Neuron (in vitro differentiated cells): ENCODE measurements around the gene OR1N1.

Experiments used
- H2AFZ ChIP-seq: one replicate; pipeline ENCODE4 v1.6.1; 2013; ENCODE audit warnings: low read depth, mild to moderate bottlenecking, inconsistent platforms, low read length, moderate library complexity
- H3K27me3 ChIP-seq: one replicate; pipeline ENCODE4 v1.6.1; 2013; ENCODE audit warnings: low read length; ENCODE audit not compliant: insufficient read depth
- H3K36me3 ChIP-seq: one replicate; pipeline ENCODE4 v1.6.1; 2013; ENCODE audit warnings: low read length; ENCODE audit not compliant: insufficient read depth
- H3K4me1 ChIP-seq: one replicate; pipeline ENCODE4 v1.6.1; 2013; ENCODE audit warnings: low read length; ENCODE audit not compliant: insufficient read depth
- H3K4me3 ChIP-seq: 2 replicates; pipeline ENCODE4 v1.5.1; 2013; ENCODE audit warnings: mild to moderate bottlenecking, low read length, moderate library complexity
- H3K9me3 ChIP-seq: one replicate; pipeline ENCODE4 v1.6.1; 2013; ENCODE audit warnings: low read length

The OR1N1 gene

DNA sequence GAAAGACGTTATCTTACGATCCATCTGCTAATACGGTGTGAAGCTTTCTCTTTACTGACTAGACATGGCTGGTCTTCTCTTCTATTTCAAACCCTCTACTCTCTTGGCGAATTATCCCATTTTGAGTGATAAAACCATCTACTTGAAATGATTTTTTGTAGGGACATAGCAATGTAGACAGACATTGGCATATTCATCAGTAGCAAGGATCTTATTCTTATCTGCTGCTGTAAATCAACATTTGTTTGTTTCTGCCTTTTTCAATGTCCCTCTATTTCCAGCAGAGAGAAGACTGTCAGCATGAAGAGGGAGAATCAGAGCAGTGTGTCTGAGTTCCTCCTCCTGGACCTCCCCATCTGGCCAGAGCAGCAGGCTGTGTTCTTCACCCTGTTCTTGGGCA, 8.3 kb downstream of the OR1N1 start, which contains the start of gene OR1J4:
Gene OR1J4 (plus strand): TSS at position 301 of the 400 bp plus-strand sequence. CDS start 0 bp downstream, at position 301.
- Histone ChIP-seq H3K9me3 (no peaks in the 10 kb centered on the region), H3K4me3 (no peak within 1 kb of the TSS), H3K27me3 (peaks cover 2% of the 10 kb centered on the region), H3K4me1 (no peaks in the 10 kb centered on the region), H2AFZ (no peak within 1 kb of the TSS), H3K36me3 (no peaks in the 10 kb centered on the region)

DNA sequence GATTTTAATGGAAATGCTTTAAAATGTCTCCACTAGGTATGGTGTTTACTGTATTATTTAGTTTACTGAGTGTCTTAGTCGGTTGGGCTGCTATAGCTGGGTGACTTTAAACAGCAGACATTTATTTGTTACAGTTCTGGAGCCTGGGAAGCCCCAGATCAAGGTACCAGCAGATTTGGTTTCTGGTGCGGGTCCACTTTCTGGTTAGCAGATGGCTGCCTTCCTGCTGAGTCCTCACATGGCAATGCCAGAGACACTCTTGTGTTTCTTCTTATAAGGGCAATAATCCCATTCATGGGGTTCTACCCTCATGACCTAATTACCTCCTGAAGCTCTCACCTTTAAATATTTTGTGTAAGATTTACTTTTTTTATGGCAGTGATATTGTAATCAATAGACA, 8.9 kb downstream of the OR1N1 start:
- peaks cover 2% of the 10 kb centered on the region for H3K27me3 ChIP-seq
- H3K36me3 ChIP-seq: no peaks in the 10 kb centered on the region
- H3K4me3 ChIP-seq: no peak overlapping the region
- no peaks in the 10 kb centered on the region for H3K4me1 ChIP-seq
- no peaks in the 10 kb centered on the region for H3K9me3 ChIP-seq
- H2AFZ ChIP-seq: no peak overlapping the region

DNA sequence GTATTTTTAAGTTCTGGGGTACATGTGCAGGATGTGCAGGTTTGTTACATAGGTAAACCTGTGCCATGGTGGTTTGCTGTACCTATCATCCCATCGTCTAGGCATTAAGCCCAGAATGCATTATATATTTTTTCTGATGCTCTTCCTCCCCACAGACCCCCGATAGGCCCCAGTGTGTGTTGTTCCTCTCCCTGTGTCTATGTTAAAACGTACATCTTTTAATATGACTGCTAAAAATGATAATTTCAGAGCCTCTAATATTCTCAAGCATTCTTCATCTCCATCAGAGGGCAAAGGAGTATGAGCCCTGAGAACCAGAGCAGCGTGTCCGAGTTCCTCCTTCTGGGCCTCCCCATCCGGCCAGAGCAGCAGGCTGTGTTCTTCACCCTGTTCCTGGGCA, 16.6 kb downstream of the OR1N1 start, which contains the start of gene OR1J2:
Gene OR1J2 (plus strand): TSS at position 301 of the 400 bp plus-strand sequence. CDS start 0 bp downstream, at position 301.
- Histone ChIP-seq H3K36me3 (no peaks in the 10 kb centered on the region), H3K4me3 (no peak within 1 kb of the TSS), H3K4me1 (no peaks in the 10 kb centered on the region), H2AFZ (no peak within 1 kb of the TSS), H3K9me3 (no peaks in the 10 kb centered on the region), H3K27me3 (peaks cover 8% of the 10 kb centered on the region)

DNA sequence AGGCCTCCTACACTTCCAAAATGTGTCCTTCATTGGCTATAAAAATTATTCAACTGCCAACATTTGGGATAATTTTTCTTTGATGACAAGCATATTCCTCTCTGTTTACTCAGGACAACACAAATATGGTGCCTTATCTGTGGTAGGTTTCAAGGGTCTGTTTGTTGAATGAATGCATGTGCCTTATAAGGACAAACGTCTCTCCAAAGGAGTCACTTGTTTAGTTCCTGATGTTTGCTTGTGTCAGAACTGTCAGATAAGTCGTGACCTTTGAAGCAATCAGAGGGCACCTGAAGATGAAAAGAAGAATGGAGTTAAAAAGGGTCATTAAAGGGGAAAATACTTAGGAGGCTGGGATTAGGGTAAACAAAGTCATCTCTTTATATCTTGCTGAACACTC, 20.1 kb downstream of the OR1N1 start:
- no peaks in the 10 kb centered on the region for H3K36me3 ChIP-seq
- H3K9me3 ChIP-seq: no peaks in the 10 kb centered on the region
- H3K27me3 ChIP-seq: peaks cover 11% of the 10 kb centered on the region
- H3K4me3 ChIP-seq: no peak overlapping the region
- H2AFZ ChIP-seq: no peak overlapping the region
- H3K4me1 ChIP-seq: no peaks in the 10 kb centered on the region

DNA sequence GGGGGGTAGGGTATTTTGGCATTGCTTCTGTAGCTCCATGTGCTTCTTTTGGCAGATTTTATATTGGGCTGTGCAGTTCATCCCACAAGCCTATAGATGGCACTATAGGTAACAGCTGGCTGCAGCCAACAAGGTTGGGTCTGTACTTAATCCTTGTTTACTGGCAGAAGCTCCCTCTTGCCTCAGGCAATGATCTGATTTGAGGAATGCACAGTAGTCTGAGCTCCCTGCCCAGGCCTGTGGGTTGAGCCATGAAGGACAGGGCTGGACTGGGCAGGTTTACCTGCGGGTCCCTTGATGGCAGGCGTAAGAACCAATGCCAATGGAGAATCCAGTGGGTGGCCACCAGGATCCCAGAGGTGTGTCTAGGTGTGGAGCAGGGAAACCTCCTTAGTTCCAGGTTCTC, 28.2 kb downstream of the OR1N1 start:
- no peaks in the 10 kb centered on the region for H3K9me3 ChIP-seq
- H2AFZ ChIP-seq: no peak overlapping the region
- H3K36me3 ChIP-seq: no peaks in the 10 kb centered on the region
- H3K4me1 ChIP-seq: no peaks in the 10 kb centered on the region
- H3K27me3 ChIP-seq: peaks cover 6% of the 10 kb centered on the region
- H3K4me3 ChIP-seq: no peak overlapping the region

- H3K9me3 ChIP-seq: no peaks in the 10 kb centered on the region
- peaks cover 11% of the 10 kb centered on the region for H3K27me3 ChIP-seq
- no peaks in the 10 kb centered on the region for H3K4me1 ChIP-seq
- no peak overlapping the region for H2AFZ ChIP-seq
- H3K36me3 ChIP-seq: no peaks in the 10 kb centered on the region
- no peak overlapping the region for H3K4me3 ChIP-seq
These were observed 48.0 kb downstream of the OR1N1 start for GRCh38 chr9:122479062-122479461.

GRCh38 chr9:122477826-122478225, 49.3 kb downstream of the OR1N1 start, which contains the start of gene OR1J1:
TSS of gene OR1J1 (minus strand) at chr9:122477926. CDS start at chr9:122477926, 0 bp downstream.
- Histone ChIP-seq H3K4me1 (no peaks in the 10 kb centered on the region), H3K9me3 (no peaks in the 10 kb centered on the region), H3K27me3 (peaks cover 11% of the 10 kb centered on the region), H3K4me3 (no peak within 1 kb of the TSS), H2AFZ (no peak within 1 kb of the TSS), H3K36me3 (no peaks in the 10 kb centered on the region)

DNA sequence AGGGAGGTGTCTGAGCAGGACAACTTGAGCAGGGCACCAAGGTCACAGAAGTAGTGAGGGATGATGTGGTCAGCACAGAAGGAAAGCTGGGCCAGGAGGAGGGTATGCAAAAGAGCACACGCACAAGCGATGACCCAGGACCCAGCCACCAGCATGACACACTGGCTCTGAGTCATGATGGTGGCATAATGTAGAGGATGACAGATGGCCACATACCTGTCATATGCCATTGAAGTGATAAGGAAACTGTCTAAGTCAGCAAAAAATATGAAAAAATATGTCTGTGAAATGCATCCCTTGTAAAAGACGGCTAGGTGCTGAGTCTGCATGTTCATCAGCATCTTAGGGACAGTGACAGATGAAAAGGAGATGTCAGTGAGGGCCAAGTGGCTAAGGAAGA, 49.7 kb downstream of the OR1N1 start:
- H3K4me3 ChIP-seq: no peak overlapping the region
- no peaks in the 10 kb centered on the region for H3K36me3 ChIP-seq
- peaks cover 11% of the 10 kb centered on the region for H3K27me3 ChIP-seq
- no peak overlapping the region for H2AFZ ChIP-seq
- no peaks in the 10 kb centered on the region for H3K4me1 ChIP-seq
- H3K9me3 ChIP-seq: no peaks in the 10 kb centered on the region
